Chondrocyte (in vitro differentiated cells): ENCODE measurements around the gene DLG2. TPM values are rescaled to one million over a fixed set of nuclear protein-coding genes. Genes with fewer than 3 reads are reported as not detected.

ENCODE experiments used
- DNase-seq: peaks from one replicate; pipeline ENCODE4 v3.0.0; 2021; ENCODE audit warnings: mixed read lengths, low spot score
- H3K27ac Mint-ChIP-seq: one replicate; pipeline ENCODE4 v1.8.0; 2021; ENCODE audit warnings: mild to moderate bottlenecking, moderate library complexity, mixed read lengths; ENCODE audit not compliant: unreplicated experiment
- H3K27me3 Mint-ChIP-seq: 2 replicates; pipeline ENCODE4 v1.8.0; 2021; ENCODE audit warnings: low read depth, mixed read lengths
- H3K36me3 Mint-ChIP-seq: 2 replicates; pipeline ENCODE4 v1.8.0; 2021; ENCODE audit warnings: low read depth, mixed read lengths
- H3K4me1 Mint-ChIP-seq: 2 replicates; pipeline ENCODE4 v1.8.0; 2021; ENCODE audit warnings: low read depth, mild to moderate bottlenecking, mixed read lengths
- H3K4me3 Mint-ChIP-seq: one replicate; pipeline ENCODE4 v1.8.0; 2021; ENCODE audit warnings: mild to moderate bottlenecking, moderate library complexity, mixed read lengths; ENCODE audit not compliant: unreplicated experiment
- H3K9me3 Mint-ChIP-seq: 2 replicates; pipeline ENCODE4 v1.8.0; 2021; ENCODE audit warnings: low read depth, mixed read lengths
- CTCF ChIP-seq: fragments of 200-600 bp; sonication (generic); IDR thresholded peaks from 2 replicates; pipeline ENCODE4 v1.5.0; 2021; ENCODE audit warnings: antibody characterized with exemption, mild to moderate bottlenecking, moderate library complexity
- total RNA-seq: library from RNA; stranded (reverse); gene quantifications from 3 replicates; pipeline ENCODE4 v1.2.1, GENCODE V29; 2021

DLG2 gene
- total RNA-seq, 1 donor from 2014 or later = 1.3 TPM

DNA sequence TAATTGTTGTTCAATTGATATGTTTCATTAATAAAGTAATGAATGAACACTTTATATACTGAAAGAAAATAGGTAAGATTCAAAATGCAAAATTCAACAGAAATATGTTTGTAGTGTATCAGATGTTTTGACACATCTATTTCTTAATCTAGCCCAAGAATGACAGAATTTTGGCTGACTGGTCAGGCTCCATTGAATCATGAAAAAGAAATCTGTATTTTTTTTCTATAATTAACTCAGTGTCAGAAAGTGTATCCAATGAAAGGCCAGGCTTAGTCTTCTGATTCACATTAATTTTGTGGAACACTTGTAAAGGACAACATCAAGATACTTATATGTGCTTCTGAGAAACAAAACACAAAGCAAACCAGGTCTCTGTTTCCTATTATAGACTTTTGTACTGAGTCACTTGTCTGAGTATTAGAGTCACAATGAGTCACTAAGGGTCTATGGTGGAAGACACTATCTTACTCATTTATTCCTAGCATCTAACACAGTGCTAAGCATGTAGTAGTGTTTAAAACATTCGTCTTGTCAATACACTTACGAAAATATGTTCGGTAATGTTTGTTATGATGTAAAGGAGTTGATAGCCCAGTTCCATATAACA is 2043.3 kb downstream of the DLG2 start:
- no peak for DNase-seq

GRCh38 chr11:83574519-83574918 is 2052.6 kb downstream of the DLG2 start:
- Mint-ChIP-seq H3K4me1 (no peaks in the 10 kb centered on the region), H3K27me3 (peaks cover 17% of the 10 kb centered on the region), H3K27ac (no peak overlapping the region), H3K9me3 (no peaks in the 10 kb centered on the region), H3K4me3 (no peak overlapping the region), H3K36me3 (no peaks in the 10 kb centered on the region)
- DNase-seq = no peak
- TF ChIP-seq CTCF = no peak

More for the DNA sequence above, 2043.3 kb downstream of the DLG2 start:
- Mint-ChIP-seq H3K9me3 (no peaks in the 10 kb centered on the region), H3K4me1 (no peaks in the 10 kb centered on the region), H3K27me3 (peaks cover 8% of the 10 kb centered on the region), H3K27ac (no peak overlapping the region), H3K36me3 (no peaks in the 10 kb centered on the region), H3K4me3 (no peak overlapping the region)
- no peak for TF ChIP-seq CTCF

GRCh38 chr11:83572581-83573496 is 2054.3 kb downstream of the DLG2 start:
- H3K36me3 Mint-ChIP-seq = no peaks in the 10 kb centered on the region
- no peak for DNase-seq
- H3K27me3 Mint-ChIP-seq = peaks cover 23% of the 10 kb centered on the region
- no peak overlapping the region for H3K27ac Mint-ChIP-seq
- no peak for TF ChIP-seq CTCF
- H3K4me3 Mint-ChIP-seq = no peak overlapping the region
- no peaks in the 10 kb centered on the region for H3K4me1 Mint-ChIP-seq
- no peaks in the 10 kb centered on the region for H3K9me3 Mint-ChIP-seq

GRCh38 chr11:83571302-83571701 is 2055.8 kb downstream of the DLG2 start:
- H3K27ac Mint-ChIP-seq = no peak overlapping the region

More at GRCh38 chr11:83571302-83571701, 2055.8 kb downstream of the DLG2 start:
- H3K9me3 Mint-ChIP-seq = no peaks in the 10 kb centered on the region
- no peaks in the 10 kb centered on the region for H3K36me3 Mint-ChIP-seq
- no peak overlapping the region for H3K4me3 Mint-ChIP-seq
- no peak for TF ChIP-seq CTCF
- H3K27me3 Mint-ChIP-seq = peaks cover 23% of the 10 kb centered on the region
- H3K4me1 Mint-ChIP-seq = no peaks in the 10 kb centered on the region
- DNase-seq = no peak
